ENCODE data around the gene CELF5.

The CELF5 gene

DNA sequence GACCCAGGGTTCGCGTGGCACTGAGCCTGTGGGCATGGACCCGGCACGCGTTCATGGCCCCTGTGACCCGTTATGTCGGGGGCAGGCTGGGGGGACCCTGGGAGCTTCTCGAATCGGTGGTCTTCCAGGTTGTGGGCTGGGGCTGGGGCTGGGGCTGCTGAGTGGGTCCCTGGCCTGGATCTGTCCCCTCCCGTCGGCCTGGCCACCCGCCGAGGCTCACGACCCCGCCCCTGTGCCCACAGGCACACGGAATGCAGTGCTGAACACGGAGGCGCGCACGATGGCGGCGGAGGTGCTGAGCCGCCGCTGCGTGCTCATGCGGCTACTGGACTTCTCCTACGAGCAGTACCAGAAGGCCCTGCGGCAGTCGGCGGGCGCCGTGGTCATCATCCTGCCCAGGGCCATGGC is 32.2 kb upstream of the CELF5 start:
- TF ChIP-seq, protein P1, sequence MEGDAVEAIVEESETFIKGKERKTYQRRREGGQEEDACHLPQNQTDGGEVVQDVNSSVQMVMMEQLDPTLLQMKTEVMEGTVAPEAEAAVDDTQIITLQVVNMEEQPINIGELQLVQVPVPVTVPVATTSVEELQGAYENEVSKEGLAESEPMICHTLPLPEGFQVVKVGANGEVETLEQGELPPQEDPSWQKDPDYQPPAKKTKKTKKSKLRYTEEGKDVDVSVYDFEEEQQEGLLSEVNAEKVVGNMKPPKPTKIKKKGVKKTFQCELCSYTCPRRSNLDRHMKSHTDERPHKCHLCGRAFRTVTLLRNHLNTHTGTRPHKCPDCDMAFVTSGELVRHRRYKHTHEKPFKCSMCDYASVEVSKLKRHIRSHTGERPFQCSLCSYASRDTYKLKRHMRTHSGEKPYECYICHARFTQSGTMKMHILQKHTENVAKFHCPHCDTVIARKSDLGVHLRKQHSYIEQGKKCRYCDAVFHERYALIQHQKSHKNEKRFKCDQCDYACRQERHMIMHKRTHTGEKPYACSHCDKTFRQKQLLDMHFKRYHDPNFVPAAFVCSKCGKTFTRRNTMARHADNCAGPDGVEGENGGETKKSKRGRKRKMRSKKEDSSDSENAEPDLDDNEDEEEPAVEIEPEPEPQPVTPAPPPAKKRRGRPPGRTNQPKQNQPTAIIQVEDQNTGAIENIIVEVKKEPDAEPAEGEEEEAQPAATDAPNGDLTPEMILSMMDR (conservative IDR thresholded peaks at IDR 0.05; ENCODE audit: low read depth, low read length), result no peak
- no peak for DNase-seq (ENCODE audit: low read depth)
- H3K4me3 ChIP-seq (ENCODE audit: low read length), result no peak overlapping the region

DNA sequence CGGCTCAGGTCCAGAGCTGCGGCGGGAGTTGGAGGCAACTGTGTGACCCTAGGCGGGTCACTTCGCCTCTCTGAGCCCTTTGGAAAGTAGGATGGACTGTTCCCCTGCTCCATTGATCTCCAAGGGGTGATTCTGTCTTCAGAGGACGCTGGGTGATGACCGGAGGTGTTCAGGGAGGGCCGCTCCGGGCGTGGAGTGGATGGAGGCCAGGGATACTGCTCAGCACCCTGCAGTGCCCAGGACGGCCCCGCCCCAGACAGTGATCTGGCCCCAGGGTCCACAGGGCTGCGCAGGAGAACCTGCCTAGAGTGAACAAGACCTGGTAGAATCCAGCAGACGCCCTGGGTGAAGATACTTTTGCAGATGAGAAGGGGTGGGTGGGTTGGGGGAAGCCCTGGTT is 31.8 kb upstream of the CELF5 start:
- TF ChIP-seq, protein P1 (conservative IDR thresholded peaks at IDR 0.05; ENCODE audit: low read depth, low read length), result no peak

DNA sequence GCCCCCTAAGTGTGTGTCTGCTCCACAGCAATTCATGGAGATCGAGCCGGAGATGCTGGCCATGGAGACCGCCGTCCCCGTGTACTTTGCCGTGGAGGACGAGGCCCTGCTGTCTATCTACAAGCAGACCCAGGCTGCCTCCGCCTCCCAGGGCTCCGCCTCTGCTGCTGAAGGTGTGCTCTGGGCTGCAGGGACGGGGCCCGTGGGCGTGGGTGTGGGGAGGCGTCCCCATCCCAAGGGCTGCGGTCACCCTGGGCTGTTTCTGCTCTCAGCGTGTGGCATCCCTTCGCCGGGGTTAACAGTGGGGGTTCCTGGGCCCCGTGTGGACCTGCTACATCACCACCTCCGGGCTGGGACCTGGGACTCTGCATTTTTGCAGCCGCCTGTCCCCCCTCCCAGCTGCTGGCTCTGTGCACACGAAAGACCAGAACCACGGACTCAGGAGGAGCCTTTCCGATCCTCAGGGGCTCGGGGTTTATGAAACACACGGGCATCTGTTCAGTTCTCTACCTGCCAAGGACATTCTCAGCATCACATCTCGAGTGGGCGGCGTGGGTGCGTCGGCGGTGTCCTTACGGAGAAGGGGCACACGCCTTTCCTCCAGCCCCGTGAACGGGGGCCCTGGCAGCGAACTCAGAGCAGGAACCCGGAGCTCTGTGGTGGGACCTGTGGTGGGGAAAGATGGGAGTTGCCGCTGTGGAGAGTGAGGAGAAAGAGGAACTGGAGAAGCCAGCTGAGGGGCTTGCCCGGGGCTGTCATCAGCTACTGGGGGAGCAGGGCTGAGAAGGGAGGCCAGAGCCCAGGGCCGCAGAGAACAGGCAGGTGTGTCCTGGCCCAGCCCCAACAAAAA is 31.0 kb upstream of the CELF5 start:
- DNase-seq (ENCODE audit: low read depth), result no peak
- TF ChIP-seq, protein P1 (conservative IDR thresholded peaks at IDR 0.05; ENCODE audit: low read depth, low read length), result no peak
- H3K4me3 ChIP-seq (ENCODE audit: low read length), result no peak overlapping the region

More for the DNA sequence above, 31.8 kb upstream of the CELF5 start:
- H3K4me3 ChIP-seq (ENCODE audit: low read length), result no peak overlapping the region
- no peak for DNase-seq (ENCODE audit: low read depth)

DNA sequence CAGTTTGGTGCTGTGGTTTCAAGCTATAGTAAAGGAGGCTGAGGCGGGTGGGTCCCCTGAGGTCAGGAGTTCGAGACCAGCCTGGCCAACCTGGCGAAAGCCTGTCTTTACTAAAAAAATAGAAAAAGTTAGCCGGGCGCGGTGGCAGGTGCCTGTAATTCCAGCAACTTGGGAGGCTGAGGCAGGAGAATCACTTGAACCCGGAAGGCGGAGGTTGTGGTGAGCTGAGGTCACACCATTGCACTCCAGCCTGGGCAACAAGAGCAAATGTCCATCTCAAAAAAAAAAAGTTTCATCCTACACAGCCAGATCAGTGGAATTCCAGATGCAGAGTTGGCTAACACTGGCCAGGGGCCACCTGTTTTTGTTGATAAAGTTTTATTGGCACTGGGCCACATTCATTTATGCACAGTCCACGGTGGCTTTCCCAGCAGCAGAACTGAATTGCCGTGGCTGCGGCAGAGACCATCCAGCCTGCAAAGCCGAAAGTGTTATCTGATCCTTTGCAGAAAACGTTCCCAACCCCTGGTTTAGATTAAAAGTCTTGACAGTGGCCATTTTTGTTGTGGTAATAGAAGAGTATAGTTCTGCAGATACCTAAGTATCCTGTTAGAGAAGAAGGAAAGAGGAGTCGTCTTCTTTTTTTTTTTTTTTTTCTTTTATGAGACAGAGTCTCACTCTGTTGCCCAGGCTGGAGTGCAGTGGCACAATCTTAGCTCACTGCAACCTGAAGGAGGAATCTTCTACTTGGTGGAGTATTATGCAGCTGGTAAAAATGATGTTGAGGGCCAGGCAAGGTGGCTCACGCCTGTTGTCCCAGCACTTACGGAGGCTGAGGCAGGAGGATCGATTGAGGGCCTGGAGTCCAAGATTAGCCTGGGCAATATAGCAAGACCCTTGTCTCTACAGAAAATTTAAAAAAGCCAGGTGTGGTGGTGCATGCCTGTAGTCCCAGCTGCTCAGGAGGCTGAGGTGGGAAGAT is 30.1 kb upstream of the CELF5 start:
- DNase-seq (ENCODE audit: low read depth), result no peak
- no peak overlapping the region for H3K4me3 ChIP-seq (ENCODE audit: low read length)
- TF ChIP-seq, protein P1 (conservative IDR thresholded peaks at IDR 0.05; ENCODE audit: low read depth, low read length), result no peak

DNA sequence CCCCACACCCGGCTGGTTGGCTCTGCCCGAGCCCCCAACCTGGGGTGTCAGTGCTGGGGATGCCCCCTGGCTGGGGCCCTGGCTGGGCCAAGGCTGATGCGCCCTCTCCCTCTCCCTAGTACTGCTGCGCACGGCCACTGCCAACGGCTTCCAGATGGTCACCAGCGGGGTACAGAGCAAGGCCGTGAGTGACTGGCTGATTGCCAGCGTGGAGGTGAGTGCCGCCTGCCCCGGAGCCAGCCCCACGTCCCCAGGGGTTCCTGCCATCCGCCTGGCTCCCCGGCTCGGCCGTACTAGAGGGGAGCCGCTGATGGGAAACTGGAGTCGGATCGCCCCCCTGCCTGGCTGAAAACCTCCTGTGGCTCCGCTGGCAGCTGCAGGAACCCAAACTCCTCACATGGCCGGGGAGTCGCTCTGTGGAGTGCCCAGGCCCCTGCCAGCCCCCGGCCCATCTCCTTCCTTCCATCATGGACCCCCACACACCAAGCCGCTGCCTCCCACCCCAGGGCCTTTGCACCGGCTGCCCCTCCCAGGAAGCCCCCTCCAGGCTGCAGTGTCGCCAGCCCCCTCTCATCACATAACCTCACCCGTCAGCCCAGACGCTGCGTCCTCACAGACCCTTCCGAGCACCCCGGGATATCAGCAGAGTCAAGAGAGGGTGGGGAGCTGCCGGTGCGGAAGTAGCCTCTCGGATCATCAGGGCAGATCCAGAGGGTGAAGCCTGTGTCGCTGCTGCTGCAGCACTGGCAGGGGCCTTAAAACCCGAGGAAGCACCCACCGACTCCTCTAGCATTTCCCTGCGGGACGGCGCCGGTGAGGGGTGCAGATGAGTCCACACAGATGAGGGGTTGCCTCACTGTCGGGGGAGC is 28.2 kb upstream of the CELF5 start:
- H3K4me3 ChIP-seq (ENCODE audit: low read length), result no peak overlapping the region
- DNase-seq (ENCODE audit: low read depth), result no peak
- TF ChIP-seq, protein P1 (conservative IDR thresholded peaks at IDR 0.05; ENCODE audit: low read depth, low read length), result no peak

DNA sequence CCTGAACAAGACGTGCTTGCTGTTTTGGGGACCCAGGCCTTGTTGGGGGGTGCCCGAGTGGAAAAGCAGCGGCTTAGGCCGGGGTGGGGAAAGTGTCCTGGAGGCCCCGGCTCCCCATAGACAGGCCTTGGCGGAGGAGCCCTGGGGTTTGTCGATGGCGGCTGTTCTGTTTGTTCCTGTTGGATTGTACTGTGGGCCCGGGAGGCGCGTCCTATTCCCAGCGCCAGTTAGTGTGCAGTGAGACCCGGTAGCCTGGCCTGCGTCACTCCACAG is 27.6 kb upstream of the CELF5 start:
- no peak overlapping the region for H3K4me3 ChIP-seq (ENCODE audit: low read length)
- TF ChIP-seq, protein P1 (conservative IDR thresholded peaks at IDR 0.05; ENCODE audit: low read depth, low read length), result no peak
- DNase-seq (ENCODE audit: low read depth), result no peak

All from retinal pigment epithelial cell (primary cell).